Prostate gland (tissue), 2 donors: Measurements from ENCODE around the gene CLCA1. TPM values are rescaled to one million over a fixed set of nuclear protein-coding genes. Genes with fewer than 3 reads are reported as not detected.

Source experiments
- DNase-seq: peaks from one replicate; pipeline ENCODE4 v3.0.0-alpha.2; 2019; ENCODE audit warnings: low spot score
- H3K27ac ChIP-seq, 2 donors: fragments of 200-600 bp; sonication (generic); 2 replicates each; pipeline ENCODE4 v1.5.1; 2017 to 2019
- H3K27me3 ChIP-seq: fragments of 200-600 bp; sonication (generic); replicated peaks from 2 replicates; pipeline ENCODE4 v1.5.1; 2019; ENCODE audit not compliant: insufficient read depth
- H3K36me3 ChIP-seq, 2 donors: fragments of 200-600 bp; sonication (generic); 1 replicate in 1 of 2; 2 replicates in 1 of 2; pipeline versions ENCODE4 v1.5.1 to v1.8.1; 2017 to 2019
- H3K4me1 ChIP-seq: fragments of 200-600 bp; sonication (generic); replicated peaks from 2 replicates; pipeline ENCODE4 v1.5.1; 2019
- H3K4me3 ChIP-seq, 2 donors: fragments of 200-600 bp; sonication (generic); 2 replicates each; pipeline ENCODE4 v1.5.1; 2017 to 2019
- H3K9me3 ChIP-seq: fragments of 200-600 bp; sonication (generic); 2 replicates; pipeline ENCODE4 v1.5.1; 2017
- POLR2A ChIP-seq: fragments of 450-650 bp; IDR thresholded peaks from one replicate; pipeline ENCODE4 v1.6.1; 2016; ENCODE audit warnings: antibody characterized with exemption, mild to moderate bottlenecking
- POLR2AphosphoS5 ChIP-seq: sonication (generic); formaldehyde crosslinking; IDR thresholded peaks from one replicate; pipeline ENCODE4 v1.6.1; 2017; ENCODE audit warnings: antibody characterized with exemption
- WGBS: methylation state at CpG from one replicate; pipeline ENCODE4 v1.1.5; 2018; 5-methylcytosine and 5-hydroxymethylcytosine counted together
- intact Hi-C: fragments of 100-400 bp; cut with DNase I; formaldehyde crosslinking; loops from one replicate; pipeline ENCODE4 v1.14.2; 2022
- total RNA-seq, 2 donors: library from RNA; depleted of rRNA; stranded (reverse); fragments of >200 nt; gene quantifications; one replicate each; pipeline ENCODE4 v1.1.0, GENCODE V29; 2016
- TF ChIP-seq, protein P1 (sequence below), 4 experiments: fragments of 200-600 bp in 2 of 4; fragments of 450-650 bp in 2 of 4; sonication (generic) in 2 of 4; IDR thresholded peaks; 1 replicate in 3 of 4; 2 replicates in 1 of 4; pipeline ENCODE4 v1.5.1; 2016 to 2019; ENCODE audit warnings: antibody characterized with exemption in 4 of 4, mild to moderate bottlenecking in 2 of 4, moderate library complexity in 2 of 4

CLCA1 gene
- total RNA-seq, 2 donors from 2014 or later: 0.34 TPM; not detected in 1

DNA sequence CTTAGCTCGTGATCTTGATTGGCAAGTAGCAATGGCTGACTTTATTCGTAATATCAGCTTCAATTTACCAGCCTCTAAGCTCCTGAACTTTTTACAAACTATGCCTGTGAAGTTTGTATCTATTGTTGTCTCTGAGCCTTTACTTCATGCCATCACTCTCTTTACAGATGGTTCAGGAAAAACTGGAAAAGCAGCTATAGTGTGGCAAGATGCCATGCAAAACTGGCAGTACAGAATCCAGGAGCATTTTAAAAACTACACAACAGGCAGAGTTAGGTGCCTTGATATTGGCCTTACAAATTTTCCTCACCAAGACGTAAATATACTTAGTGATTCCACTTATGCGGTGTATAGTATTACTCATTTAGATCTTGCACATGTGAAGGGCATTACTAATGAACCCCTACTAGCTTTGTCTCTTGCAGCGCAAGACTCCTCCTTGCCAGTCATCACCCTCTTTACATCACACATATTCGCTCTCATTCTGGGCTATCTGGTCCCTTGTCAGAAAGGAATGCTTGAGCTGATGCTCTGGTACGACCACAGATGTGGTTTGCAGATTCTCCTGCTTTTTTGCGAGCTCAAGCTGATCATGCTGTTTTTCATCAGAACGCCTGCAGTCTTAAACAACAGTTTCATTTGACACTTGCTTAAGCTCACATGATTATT lies 36.3 kb downstream of the CLCA1 start:
- Histone ChIP-seq H3K27me3 (no peaks in the 10 kb centered on the region), H3K4me3 (no peak overlapping the region), H3K27ac (peak overlapping the region; percentile 79 to 84), H3K36me3 (no peaks in the 10 kb centered on the region), H3K9me3 (no peaks in the 10 kb centered on the region), H3K4me1 (no peaks in the 10 kb centered on the region)
- intact Hi-C loops: loop anchor here (10.0 kb wide), 2 partner anchors 120 to 460 kb away; no protein-coding TSS in a partner anchor
- 42% methylated on average over 9 of the region's 9 CpGs for WGBS
- TF ChIP-seq POLR2A (no peak), POLR2AphosphoS5 (peak; percentile 92)
- DNase-seq: peak; percentile 90

DNA sequence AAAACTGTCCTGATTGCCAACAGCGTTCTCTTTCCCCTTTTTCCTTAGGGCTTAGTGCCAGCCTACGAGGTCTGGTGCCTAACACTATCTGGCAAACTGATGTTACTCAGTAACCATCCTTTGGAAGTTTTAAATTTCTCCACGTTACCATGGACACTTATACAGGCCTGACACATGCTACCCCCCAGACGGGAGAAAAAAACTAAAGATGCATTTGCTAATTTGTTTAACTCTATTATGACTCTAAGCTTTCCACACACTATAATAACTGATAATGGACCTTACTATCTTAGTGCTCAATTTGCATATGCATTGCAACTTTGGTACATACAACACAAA lies 36.8 kb downstream of the CLCA1 start:
- intact Hi-C loops: loop anchor here (10.0 kb wide), 2 partner anchors 121 to 459 kb away; no protein-coding TSS in a partner anchor
- H3K27ac ChIP-seq: peak overlapping the region; percentile 79 to 84

GRCh38 chr1:86507935-86508582 lies 39.3 kb downstream of the CLCA1 start:
- WGBS: 67% methylated on average over 13 of the region's 13 CpGs
- Histone ChIP-seq H3K4me1 (no peaks in the 10 kb centered on the region), H3K4me3 (no peak overlapping the region), H3K36me3 (no peaks in the 10 kb centered on the region), H3K9me3 (no peaks in the 10 kb centered on the region), H3K27me3 (no peaks in the 10 kb centered on the region), H3K27ac (no peak overlapping the region)
- TF ChIP-seq POLR2A: no peak
- TF ChIP-seq, protein P1, sequence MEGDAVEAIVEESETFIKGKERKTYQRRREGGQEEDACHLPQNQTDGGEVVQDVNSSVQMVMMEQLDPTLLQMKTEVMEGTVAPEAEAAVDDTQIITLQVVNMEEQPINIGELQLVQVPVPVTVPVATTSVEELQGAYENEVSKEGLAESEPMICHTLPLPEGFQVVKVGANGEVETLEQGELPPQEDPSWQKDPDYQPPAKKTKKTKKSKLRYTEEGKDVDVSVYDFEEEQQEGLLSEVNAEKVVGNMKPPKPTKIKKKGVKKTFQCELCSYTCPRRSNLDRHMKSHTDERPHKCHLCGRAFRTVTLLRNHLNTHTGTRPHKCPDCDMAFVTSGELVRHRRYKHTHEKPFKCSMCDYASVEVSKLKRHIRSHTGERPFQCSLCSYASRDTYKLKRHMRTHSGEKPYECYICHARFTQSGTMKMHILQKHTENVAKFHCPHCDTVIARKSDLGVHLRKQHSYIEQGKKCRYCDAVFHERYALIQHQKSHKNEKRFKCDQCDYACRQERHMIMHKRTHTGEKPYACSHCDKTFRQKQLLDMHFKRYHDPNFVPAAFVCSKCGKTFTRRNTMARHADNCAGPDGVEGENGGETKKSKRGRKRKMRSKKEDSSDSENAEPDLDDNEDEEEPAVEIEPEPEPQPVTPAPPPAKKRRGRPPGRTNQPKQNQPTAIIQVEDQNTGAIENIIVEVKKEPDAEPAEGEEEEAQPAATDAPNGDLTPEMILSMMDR (IDR thresholded peaks at IDR 0.05): peak in 1 of 4 experiments; percentile 40
- intact Hi-C loops: loop anchor here (10.0 kb wide), 2 partner anchors 123 to 457 kb away; no protein-coding TSS in a partner anchor
- DNase-seq: no peak

More for the DNA sequence above, 36.8 kb downstream of the CLCA1 start:
- Histone ChIP-seq H3K9me3 (no peaks in the 10 kb centered on the region), H3K4me3 (no peak overlapping the region), H3K4me1 (no peaks in the 10 kb centered on the region), H3K27me3 (no peaks in the 10 kb centered on the region), H3K36me3 (no peaks in the 10 kb centered on the region)
- 30% methylated on average over 4 of the region's 4 CpGs for WGBS
- no peak for DNase-seq
- TF ChIP-seq, protein P1 (IDR thresholded peaks at IDR 0.05): no peak
- no peak for TF ChIP-seq POLR2AphosphoS5
- no peak for TF ChIP-seq POLR2A

- intact Hi-C loops: loop anchor here (10.0 kb wide), 2 partner anchors 124 to 456 kb away; no protein-coding TSS in a partner anchor
These were observed 39.8 kb downstream of the CLCA1 start for GRCh38 chr1:86508583-86508969.

GRCh38 chr1:86515597-86515996 lies 46.9 kb downstream of the CLCA1 start:
- 70% methylated on average over 2 of the region's 2 CpGs for WGBS
- intact Hi-C loops: no loop called here
- H3K4me1 ChIP-seq: no peaks in the 10 kb centered on the region
- H3K4me3 ChIP-seq: no peak overlapping the region
- no peak for DNase-seq
- no peaks in the 10 kb centered on the region for H3K36me3 ChIP-seq
- TF ChIP-seq POLR2A: no peak
- TF ChIP-seq POLR2AphosphoS5: no peak
- TF ChIP-seq, protein P1 (IDR thresholded peaks at IDR 0.05): peak in 2 of 4 experiments; percentile 29 to 33
- H3K27me3 ChIP-seq: no peaks in the 10 kb centered on the region
- no peak overlapping the region for H3K27ac ChIP-seq
- H3K9me3 ChIP-seq: no peaks in the 10 kb centered on the region

More at GRCh38 chr1:86508583-86508969, 39.8 kb downstream of the CLCA1 start:
- H3K27ac ChIP-seq: no peak overlapping the region
- no peak for TF ChIP-seq POLR2A
- TF ChIP-seq, protein P1 (IDR thresholded peaks at IDR 0.05): no peak
- no peak for TF ChIP-seq POLR2AphosphoS5
- no peaks in the 10 kb centered on the region for H3K27me3 ChIP-seq
- WGBS: 95% methylated on average over 2 of the region's 2 CpGs
- no peak for DNase-seq
- no peaks in the 10 kb centered on the region for H3K9me3 ChIP-seq
- H3K4me1 ChIP-seq: no peaks in the 10 kb centered on the region
- no peak overlapping the region for H3K4me3 ChIP-seq
- H3K36me3 ChIP-seq: no peaks in the 10 kb centered on the region
